Activated CD4-positive, CD25-positive, alpha-beta regulatory T cell treated with anti-CD3 and anti-CD28 coated beads, Interleukin-2, amount 50 U/mL, for 16 hours (primary cell): ENCODE results near the gene GPR139.

ENCODE experiments used
- DNase-seq: peaks from one replicate; pipeline ENCODE4 v3.0.0-alpha.2; 2020; ENCODE audit warnings: low read depth, low spot score

GPR139 gene

DNA sequence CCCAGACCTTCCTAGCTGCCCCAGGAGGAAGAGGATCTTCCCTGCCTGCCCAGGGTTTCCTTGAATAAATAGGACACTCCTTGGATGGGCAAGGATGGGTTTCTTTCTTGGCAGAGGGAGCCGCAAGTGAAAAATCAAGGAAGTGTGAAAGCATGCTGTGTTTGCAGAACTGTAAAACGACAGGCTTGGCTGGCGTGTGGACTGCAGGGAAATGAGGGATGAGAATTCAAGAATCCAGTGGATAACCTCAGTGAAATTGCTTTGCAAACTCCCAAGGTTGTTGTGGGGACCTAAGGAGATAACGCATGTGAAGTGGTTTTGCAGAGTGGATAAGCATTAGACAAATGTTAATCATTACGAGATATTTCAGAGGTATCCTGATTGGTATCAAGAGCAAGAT is 20.4 kb downstream of the GPR139 start:
- no peak for DNase-seq

DNA sequence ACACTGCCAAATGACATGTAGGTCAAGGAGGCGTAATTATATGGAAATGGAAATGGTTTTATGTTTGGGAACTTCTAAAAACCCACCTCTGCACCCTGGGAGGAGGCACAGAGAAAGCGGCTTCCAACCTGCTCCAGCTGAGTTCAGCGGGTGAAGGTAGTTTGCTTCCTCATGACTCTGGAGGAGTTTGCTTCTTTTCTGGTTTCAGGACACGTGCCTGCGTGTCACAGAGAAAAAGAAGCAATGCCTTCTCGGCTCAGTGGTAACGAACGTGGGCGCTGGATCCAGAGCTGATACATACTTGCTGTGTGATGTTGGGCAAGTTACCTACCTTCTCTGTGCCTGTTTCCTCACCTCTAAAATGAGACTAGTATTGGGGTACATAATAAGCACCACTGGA is 22.1 kb downstream of the GPR139 start:
- DNase-seq: no peak

DNA sequence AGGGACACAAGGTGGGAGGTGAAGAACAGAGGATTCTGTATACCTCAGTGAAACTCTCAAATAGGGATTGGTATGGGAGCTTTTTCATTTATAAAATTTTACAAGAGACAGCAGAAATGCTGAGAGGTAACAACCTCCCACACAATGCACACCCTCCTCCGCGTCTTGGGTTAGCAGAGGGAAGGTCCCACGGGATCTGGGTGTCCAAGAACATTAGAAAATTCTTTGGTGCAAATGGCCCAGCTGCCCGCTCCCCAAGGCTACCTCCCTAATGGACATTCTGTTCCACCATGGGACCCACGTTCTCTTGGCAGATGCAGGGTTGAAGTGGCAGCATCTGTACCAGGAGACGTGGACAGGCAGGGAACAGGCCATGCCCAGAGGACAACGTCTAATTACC is 22.5 kb downstream of the GPR139 start:
- DNase-seq: no peak

GRCh38 chr16:20049831-20050230 is 23.9 kb downstream of the GPR139 start:
- DNase-seq: no peak

DNA sequence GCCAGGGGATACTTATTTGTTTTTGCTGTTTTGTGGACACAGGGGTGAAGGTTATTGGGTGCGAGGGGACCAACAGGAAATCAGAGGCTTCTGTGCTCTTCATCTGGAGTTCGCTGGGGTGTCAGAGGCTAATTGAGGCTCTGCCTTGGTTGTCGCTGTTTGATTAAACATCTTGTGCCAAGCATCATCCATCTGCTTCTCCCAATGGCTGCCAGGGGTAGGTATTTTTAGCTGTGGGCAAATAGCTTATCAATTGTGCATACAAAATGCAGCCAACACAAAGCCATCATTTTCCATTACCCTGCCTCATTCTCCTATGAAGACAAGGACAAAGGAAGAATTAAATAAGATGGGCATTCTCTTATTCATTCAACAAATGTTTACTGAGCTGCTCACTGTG is 27.8 kb downstream of the GPR139 start:
- no peak for DNase-seq

GRCh38 chr16:20042848-20043247 is 30.8 kb downstream of the GPR139 start:
- no peak for DNase-seq

DNA sequence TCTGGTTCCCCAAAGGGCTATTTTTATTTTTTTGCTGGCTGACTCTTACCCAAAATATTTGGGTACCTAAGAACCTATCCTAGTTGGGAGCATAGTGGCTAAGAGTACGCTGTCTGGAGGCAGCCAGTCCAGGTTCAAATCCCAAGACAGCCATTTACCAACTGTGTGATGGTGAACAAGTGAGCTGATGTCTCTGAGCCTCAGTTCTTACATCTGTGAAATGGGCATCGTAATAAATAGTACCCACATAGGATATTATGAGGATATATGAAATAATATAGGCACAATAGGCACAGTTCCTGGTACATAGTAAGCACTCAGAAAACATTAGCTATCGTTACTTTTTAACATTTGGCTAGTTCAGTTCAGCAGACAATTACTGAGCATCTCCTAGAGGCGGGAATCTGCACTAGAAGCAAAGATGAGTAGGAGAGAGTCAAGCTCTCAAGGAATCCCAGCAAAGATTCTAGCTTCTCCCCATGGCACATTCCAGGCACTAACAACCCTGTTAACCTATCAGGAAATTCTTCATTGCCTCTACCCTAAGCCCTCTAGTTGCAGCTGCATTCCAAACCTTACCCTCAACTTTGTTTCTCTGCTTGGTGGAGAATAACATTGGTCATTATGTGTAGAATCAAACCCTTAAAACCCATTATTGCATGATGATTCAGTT is 31.6 kb downstream of the GPR139 start:
- no peak for DNase-seq

- DNase-seq: no peak
Measured at GRCh38 chr16:20040011-20040410, 33.7 kb downstream of the GPR139 start.

GRCh38 chr16:20029611-20030010 is 44.1 kb downstream of the GPR139 start:
- no peak for DNase-seq

- no peak for DNase-seq
Measured at GRCh38 chr16:20026361-20027072, 47.2 kb downstream of the GPR139 start.

GRCh38 chr16:20023190-20023589 is 50.5 kb downstream of the GPR139 start:
- no peak for DNase-seq

GRCh38 chr16:20020976-20021375 is 52.7 kb downstream of the GPR139 start:
- DNase-seq: no peak

DNA sequence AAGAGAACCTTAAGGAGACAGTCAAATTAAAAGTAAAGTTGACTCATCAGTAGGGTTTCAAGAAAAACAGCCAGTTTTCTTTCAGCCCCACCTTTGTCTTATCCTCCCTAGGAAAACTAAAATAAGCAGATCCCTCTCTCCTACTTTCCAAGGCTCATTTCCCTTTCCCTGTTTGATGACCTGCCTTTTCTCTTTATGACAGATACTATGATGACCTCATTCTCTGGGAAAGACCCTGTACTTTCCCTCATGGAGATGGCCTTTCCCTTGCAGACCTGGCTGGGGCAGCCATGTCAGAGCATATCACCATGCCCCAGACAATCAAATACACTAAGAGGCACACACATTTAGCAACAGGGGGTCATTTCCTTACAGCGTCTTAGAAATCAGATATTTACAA is 53.6 kb downstream of the GPR139 start:
- no peak for DNase-seq

DNA sequence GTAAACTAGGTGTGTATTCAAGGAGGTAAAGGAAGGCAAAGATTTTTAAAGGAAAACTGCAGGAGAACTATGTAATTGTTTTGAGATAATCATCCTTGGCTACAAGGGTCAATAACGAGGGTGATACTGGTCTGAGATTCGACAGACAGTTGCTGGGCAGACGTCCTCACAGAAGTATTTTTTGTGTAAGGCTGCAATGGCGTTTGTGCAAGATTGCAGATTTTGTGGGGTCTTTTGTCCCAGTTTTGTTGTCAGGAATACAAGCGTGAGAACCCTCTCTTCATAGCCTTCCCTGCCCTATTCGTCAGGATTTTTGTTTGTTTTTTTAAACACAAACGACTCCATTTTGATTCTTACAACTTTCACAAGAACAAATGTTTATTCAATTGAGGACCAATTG is 57.5 kb downstream of the GPR139 start:
- no peak for DNase-seq

- DNase-seq: no peak
Measured at GRCh38 chr16:20004931-20005330, 68.8 kb downstream of the GPR139 start.

- no peak for DNase-seq
Measured at GRCh38 chr16:20002936-20003335, 70.8 kb downstream of the GPR139 start.

DNA sequence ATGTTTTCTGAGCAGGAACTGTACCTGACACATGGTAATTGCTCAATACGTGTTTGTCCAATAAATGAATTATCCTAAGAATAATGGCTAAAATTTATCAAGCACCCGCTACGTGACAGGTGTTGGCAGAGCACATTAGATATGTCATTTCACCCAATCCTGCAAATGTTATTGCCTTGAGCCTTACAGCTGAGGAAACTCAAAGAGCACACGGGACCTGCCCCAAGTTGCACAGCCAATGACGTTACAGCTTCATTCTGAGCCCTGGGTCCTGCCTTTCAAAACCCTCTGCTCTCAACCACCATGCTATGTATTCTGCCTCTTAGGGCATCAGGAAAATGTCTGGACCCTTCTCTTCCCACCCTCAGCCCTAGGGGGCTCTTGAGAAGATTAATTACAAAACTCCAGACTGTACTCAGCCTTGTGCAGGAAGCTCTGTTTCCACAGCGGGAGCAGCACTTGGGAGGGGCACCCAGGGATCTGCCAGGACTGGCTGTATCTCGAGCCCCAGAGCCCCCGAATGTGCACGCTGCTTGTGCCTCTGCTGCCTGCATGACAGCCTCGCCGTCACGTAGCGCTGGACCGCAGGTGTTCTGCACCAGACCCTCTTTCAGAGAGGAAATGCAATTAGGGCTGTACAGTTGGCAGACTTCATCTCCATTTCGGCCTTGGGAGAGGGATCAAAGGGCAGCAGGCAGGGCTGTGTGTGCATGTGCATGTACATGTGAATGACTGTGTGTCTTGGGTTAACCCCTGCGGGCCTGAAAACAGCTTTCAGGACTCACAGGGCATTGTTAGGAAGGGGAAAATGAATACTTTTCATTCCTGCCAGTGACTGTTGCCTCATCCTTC is 71.6 kb downstream of the GPR139 start:
- DNase-seq: no peak

- no peak for DNase-seq
Measured at GRCh38 chr16:19997734-19998133, 76.0 kb downstream of the GPR139 start.

- no peak for DNase-seq
Measured at GRCh38 chr16:19997264-19997663, 76.4 kb downstream of the GPR139 start.

GRCh38 chr16:19994466-19995170 is 79.1 kb downstream of the GPR139 start:
- no peak for DNase-seq

- no peak for DNase-seq
Measured at GRCh38 chr16:19991614-19992013, 82.1 kb downstream of the GPR139 start.

- DNase-seq: no peak
Measured at GRCh38 chr16:19984135-19984534, 89.6 kb downstream of the GPR139 start.
